Spleen (tissue), 11 donors: ENCODE results near the gene TMEM181. TPM values are rescaled to one million over a fixed set of nuclear protein-coding genes. Genes with fewer than 3 reads are reported as not detected.

Source experiments
- DNase-seq: peaks from one replicate; pipeline ENCODE4 v3.0.0-alpha.2; 2020
- H3K27ac ChIP-seq, 8 donors: fragments of 200-600 bp; sonication (generic) in 7 of 8; 1 replicate in 4 of 8; 2 replicates in 4 of 8; pipeline versions ENCODE4 v1.5.0 to v1.8.0; 2016 to 2021; ENCODE audit warnings: inconsistent platforms in 4 of 8, mild to moderate bottlenecking in 4 of 8, moderate library complexity in 1 of 8
- H3K27me3 ChIP-seq, 7 donors: fragments of 200-600 bp; sonication (generic) in 6 of 7; replicated peaks in 1 of 7; 1 replicate in 4 of 7; 2 replicates in 3 of 7; pipeline versions ENCODE4 v1.5.0 to v1.8.0; 2016 to 2021; ENCODE audit warnings: inconsistent platforms in 3 of 7, mild to moderate bottlenecking in 1 of 7
- H3K36me3 ChIP-seq, 6 donors: fragments of 200-600 bp; sonication (generic) in 5 of 6; 1 replicate in 4 of 6; 2 replicates in 2 of 6; pipeline versions ENCODE4 v1.5.0 to v1.8.0; 2016 to 2021; ENCODE audit warnings: inconsistent platforms in 2 of 6
- H3K4me1 ChIP-seq, 6 donors: fragments of 200-600 bp; sonication (generic) in 5 of 6; 1 replicate in 3 of 6; 2 replicates in 3 of 6; pipeline versions ENCODE4 v1.5.0 to v1.8.0; 2016 to 2021; ENCODE audit warnings: inconsistent platforms in 3 of 6
- H3K4me3 ChIP-seq, 8 donors: fragments of 200-600 bp; sonication (generic) in 7 of 8; 1 replicate in 4 of 8; 2 replicates in 4 of 8; pipeline versions ENCODE4 v1.5.0 to v1.8.0; 2016 to 2021; ENCODE audit warnings: inconsistent platforms in 4 of 8, mild to moderate bottlenecking in 4 of 8, moderate library complexity in 2 of 8
- H3K9me3 ChIP-seq, 8 donors: fragments of 200-600 bp; sonication (generic) in 7 of 8; 1 replicate in 4 of 8; 2 replicates in 4 of 8; pipeline versions ENCODE4 v1.5.0 to v1.8.0; 2016 to 2021; ENCODE audit warnings: inconsistent platforms in 4 of 8
- CTCF ChIP-seq, 11 experiments: fragments of 200-600 bp in 7 of 11; fragments of 450-650 bp in 4 of 11; sonication (generic) in 4 of 11; IDR thresholded peaks in 8 of 11; conservative IDR thresholded peaks in 3 of 11; 1 replicate in 7 of 11; 2 replicates in 4 of 11; pipeline versions ENCODE4 v1.4.0 to v1.8.0; 2016 to 2021; ENCODE audit warnings: antibody characterized with exemption in 11 of 11, inconsistent platforms in 4 of 11, mild to moderate bottlenecking in 1 of 11
- POLR2A ChIP-seq, 3 donors: fragments of 450-650 bp; IDR thresholded peaks; one replicate each; pipeline ENCODE4 v1.5.1; 2017; ENCODE audit warnings: antibody characterized with exemption in 3 of 3, mild to moderate bottlenecking in 1 of 3
- POLR2AphosphoS5 ChIP-seq, 3 donors: sonication (generic); formaldehyde crosslinking; IDR thresholded peaks; one replicate each; pipeline ENCODE4 v1.5.1; 2017; ENCODE audit warnings: antibody characterized with exemption in 3 of 3
- WGBS, 5 donors: extraction: QIAGEN DNeasy Blood & Tissue Kit in 3 of 5; methylation state at CpG; one replicate each; pipeline versions ENCODE4 v1.1.5 to v1.1.7; 2013 to 2018; 5-methylcytosine and 5-hydroxymethylcytosine counted together
- intact Hi-C: fragments of 100-400 bp; cut with DNase I; formaldehyde crosslinking; loops from one replicate; pipeline ENCODE4 v1.15.0; 2023; ENCODE audit warnings: low total_unique reads
- polyA plus RNA-seq, 3 donors: library from polyadenylated mRNA; stranded (reverse); fragments of 200-250 nt; gene quantifications; one replicate each; pipeline ENCODE4 v1.2.1, GENCODE V29; 2013
- total RNA-seq, 7 donors: library from RNA; depleted of rRNA in 3 of 7; stranded (reverse); fragments of >200 nt in 3 of 7; fragmentation: NEBNext Ultra II Directional in 4 of 7; extraction: Animal tissue kit (Norgen Biotek cat#: 25700) in 4 of 7; gene quantifications; one replicate each; pipeline versions ENCODE4 v1.1.0 to v1.2.1, GENCODE V29; 2016 to 2021
- donor health status: healthy with polysubstance abuse.
- donor health status: DM: no; HTN: no; CAD: no; lungs with moderate emphysema.
- donor health status: DM: no; HTN: no; CAD: no.
- donor health status: Bipolar disorder and iron deficiency.
- donor health status: healthy.
- donor health status: DM: no; HTN: no; CAD: no.
- donor health status: DM: yes; HTN: yes; CAD: no.

Gene TMEM181
- total and polyA plus RNA-seq, 10 donors, result 7.0 to 39.4 (median 23.6) TPM

GRCh38 chr6:158572653-158573541 is 13.0 kb downstream of the TMEM181 start:
- intact Hi-C loops, result no loop called here

GRCh38 chr6:158573542-158573931 is 13.6 kb downstream of the TMEM181 start:
- no peak overlapping the region for H3K27ac ChIP-seq
- H3K27me3 ChIP-seq, result no peaks in the 10 kb centered on the region
- peaks cover 0 to 57% (median 0%) of the 10 kb centered on the region in 6 donors for H3K36me3 ChIP-seq
- TF ChIP-seq POLR2A (IDR thresholded peaks at IDR 0.05), result no peak
- TF ChIP-seq CTCF (IDR thresholded peaks at IDR 0.05 in 8 of 11, conservative IDR thresholded peaks at IDR 0.05 in 3 of 11), result no peak
- no peak for TF ChIP-seq POLR2AphosphoS5 (IDR thresholded peaks at IDR 0.05)
- peaks cover 5 to 62% (median 34%) of the 10 kb centered on the region in 6 donors for H3K4me1 ChIP-seq
- no peak for DNase-seq
- intact Hi-C loops, result no loop called here
- WGBS, 5 donors, result 91 to 98% (median 93%) methylated on average over 9 to 10 of the region's 10 CpGs
- H3K4me3 ChIP-seq, result no peak overlapping the region
- H3K9me3 ChIP-seq, result no peaks in the 10 kb centered on the region

More at GRCh38 chr6:158572653-158573541, 13.0 kb downstream of the TMEM181 start:
- peaks cover 5 to 68% (median 40%) of the 10 kb centered on the region in 6 donors for H3K4me1 ChIP-seq
- no peak for DNase-seq
- no peak overlapping the region for H3K4me3 ChIP-seq
- WGBS, 5 donors, result 90 to 95% (median 92%) methylated on average over 24 to 28 of the region's 28 CpGs
- H3K36me3 ChIP-seq, result peaks cover 0 to 55% (median 0%) of the 10 kb centered on the region in 6 donors
- H3K9me3 ChIP-seq, result no peaks in the 10 kb centered on the region
- no peaks in the 10 kb centered on the region for H3K27me3 ChIP-seq
- H3K27ac ChIP-seq, result no peak overlapping the region
- TF ChIP-seq CTCF (IDR thresholded peaks at IDR 0.05 in 8 of 11, conservative IDR thresholded peaks at IDR 0.05 in 3 of 11), result no peak
- no peak for TF ChIP-seq POLR2A (IDR thresholded peaks at IDR 0.05)
- TF ChIP-seq POLR2AphosphoS5 (IDR thresholded peaks at IDR 0.05), result no peak

GRCh38 chr6:158574800-158575199 is 14.9 kb downstream of the TMEM181 start:
- DNase-seq, result no peak
- no peak for TF ChIP-seq POLR2AphosphoS5 (IDR thresholded peaks at IDR 0.05)
- TF ChIP-seq POLR2A (IDR thresholded peaks at IDR 0.05), result no peak
- TF ChIP-seq CTCF (IDR thresholded peaks at IDR 0.05 in 8 of 11, conservative IDR thresholded peaks at IDR 0.05 in 3 of 11), result no peak
- H3K9me3 ChIP-seq, result no peaks in the 10 kb centered on the region
- H3K4me1 ChIP-seq, result peaks cover 5 to 49% (median 22%) of the 10 kb centered on the region in 6 donors
- no peaks in the 10 kb centered on the region for H3K27me3 ChIP-seq
- intact Hi-C loops, result no loop called here
- no peak overlapping the region for H3K4me3 ChIP-seq
- H3K36me3 ChIP-seq, result peaks cover 0 to 57% (median 0%) of the 10 kb centered on the region in 6 donors
- H3K27ac ChIP-seq, result no peak overlapping the region
- WGBS, 5 donors, result 83 to 96% (median 93%) methylated on average over 3 of the region's 3 CpGs

GRCh38 chr6:158575550-158575949 is 15.7 kb downstream of the TMEM181 start:
- no peaks in the 10 kb centered on the region for H3K27me3 ChIP-seq
- TF ChIP-seq POLR2AphosphoS5 (IDR thresholded peaks at IDR 0.05) (no peak), CTCF (IDR thresholded peaks at IDR 0.05 in 8 of 11, conservative IDR thresholded peaks at IDR 0.05 in 3 of 11) (no peak), POLR2A (IDR thresholded peaks at IDR 0.05) (no peak)
- no peak overlapping the region for H3K4me3 ChIP-seq
- H3K9me3 ChIP-seq, result no peaks in the 10 kb centered on the region
- H3K4me1 ChIP-seq, result peaks cover 5 to 42% (median 16%) of the 10 kb centered on the region in 6 donors
- DNase-seq, result no peak
- H3K27ac ChIP-seq, result no peak overlapping the region
- 69 to 98% (median 92%) methylated on average over 4 of the region's 4 CpGs for WGBS, 5 donors
- intact Hi-C loops, result no loop called here
- peaks cover 0 to 59% (median 0%) of the 10 kb centered on the region in 6 donors for H3K36me3 ChIP-seq
